Measurements from ENCODE around the gene ATP10B. TPM values are rescaled to one million over a fixed set of nuclear protein-coding genes. Genes with fewer than 3 reads are reported as not detected.

The ATP10B gene
- total RNA-seq, 1 experiment from 2014 or later = not detected

DNA sequence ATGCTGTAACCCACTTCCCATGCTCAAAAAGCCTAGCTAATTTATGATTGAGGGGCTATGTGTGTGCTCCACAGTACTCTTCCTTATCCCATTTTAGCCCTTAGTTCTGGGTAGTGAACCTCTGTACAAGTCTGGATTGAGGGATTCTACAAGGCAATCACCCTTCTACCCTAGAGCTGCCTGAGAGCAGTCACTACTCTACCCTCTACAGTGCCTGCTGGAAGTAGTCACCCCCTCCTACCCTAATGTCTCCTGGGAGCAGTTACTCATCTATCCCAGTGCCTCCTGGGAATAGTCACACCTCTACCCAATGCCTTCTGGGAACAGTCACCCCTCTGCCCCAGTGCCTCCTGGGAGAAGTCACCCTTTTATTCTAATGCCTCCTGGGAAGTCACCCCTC, 150.6 kb downstream of the ATP10B start:
- in situ Hi-C loops (cut with HindIII; ENCODE audit: low pct_unique_long_range_greater_than_20kb, low sequenced_read_pairs) (no loop called here), intact Hi-C loops (cut with micrococcal nuclease; ENCODE audit: unreplicated experiment) (no loop called here)
- Histone ChIP-seq H3K4me3 (ENCODE audit: low read depth in 2 of 2, low read length in 2 of 2) (no peak overlapping the region), H3K36me3 (ENCODE audit: control insufficient read depth, insufficient read depth, low read length) (no peaks in the 10 kb centered on the region), H3K27me3 (ENCODE audit: control insufficient read depth, insufficient read depth, low read length) (no peaks in the 10 kb centered on the region), H3K27ac (ENCODE audit: low read length) (no peak overlapping the region), H3K9me3 (ENCODE audit: control insufficient read depth, insufficient read depth, low read depth, low read length) (no peaks in the 10 kb centered on the region), H3K4me1 (ENCODE audit: control insufficient read depth, insufficient read depth, low read length) (no peaks in the 10 kb centered on the region)
- no TSS peak for BruUV-seq (replicated peaks)
- ATAC-seq = no peak
- CTCF ChIA-PET = no interaction called here
- POLR2A ChIA-PET = no interaction called here
- DNase-seq (ENCODE audit: low read depth, low spot score) = no peak
- no peak for TF ChIP-seq POLR2AphosphoS5 (IDR thresholded peaks at IDR 0.05; ENCODE audit: low read depth, low read length)
- TF ChIP-seq, protein P1, sequence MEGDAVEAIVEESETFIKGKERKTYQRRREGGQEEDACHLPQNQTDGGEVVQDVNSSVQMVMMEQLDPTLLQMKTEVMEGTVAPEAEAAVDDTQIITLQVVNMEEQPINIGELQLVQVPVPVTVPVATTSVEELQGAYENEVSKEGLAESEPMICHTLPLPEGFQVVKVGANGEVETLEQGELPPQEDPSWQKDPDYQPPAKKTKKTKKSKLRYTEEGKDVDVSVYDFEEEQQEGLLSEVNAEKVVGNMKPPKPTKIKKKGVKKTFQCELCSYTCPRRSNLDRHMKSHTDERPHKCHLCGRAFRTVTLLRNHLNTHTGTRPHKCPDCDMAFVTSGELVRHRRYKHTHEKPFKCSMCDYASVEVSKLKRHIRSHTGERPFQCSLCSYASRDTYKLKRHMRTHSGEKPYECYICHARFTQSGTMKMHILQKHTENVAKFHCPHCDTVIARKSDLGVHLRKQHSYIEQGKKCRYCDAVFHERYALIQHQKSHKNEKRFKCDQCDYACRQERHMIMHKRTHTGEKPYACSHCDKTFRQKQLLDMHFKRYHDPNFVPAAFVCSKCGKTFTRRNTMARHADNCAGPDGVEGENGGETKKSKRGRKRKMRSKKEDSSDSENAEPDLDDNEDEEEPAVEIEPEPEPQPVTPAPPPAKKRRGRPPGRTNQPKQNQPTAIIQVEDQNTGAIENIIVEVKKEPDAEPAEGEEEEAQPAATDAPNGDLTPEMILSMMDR (IDR thresholded peaks at IDR 0.05) = no peak
- TF ChIP-seq REST (IDR thresholded peaks at IDR 0.05; ENCODE audit: insufficient read depth in 1 of 2, low read depth in 2 of 2, low read length in 1 of 2) = no peak
- no peak for TF ChIP-seq SIN3A (IDR thresholded peaks at IDR 0.05; ENCODE audit: borderline replicate concordance, insufficient read depth, low read depth, low read length)
- TF ChIP-seq TCF7L2 (IDR thresholded peaks at IDR 0.05; ENCODE audit: low read depth, low read length) = no peak

DNA sequence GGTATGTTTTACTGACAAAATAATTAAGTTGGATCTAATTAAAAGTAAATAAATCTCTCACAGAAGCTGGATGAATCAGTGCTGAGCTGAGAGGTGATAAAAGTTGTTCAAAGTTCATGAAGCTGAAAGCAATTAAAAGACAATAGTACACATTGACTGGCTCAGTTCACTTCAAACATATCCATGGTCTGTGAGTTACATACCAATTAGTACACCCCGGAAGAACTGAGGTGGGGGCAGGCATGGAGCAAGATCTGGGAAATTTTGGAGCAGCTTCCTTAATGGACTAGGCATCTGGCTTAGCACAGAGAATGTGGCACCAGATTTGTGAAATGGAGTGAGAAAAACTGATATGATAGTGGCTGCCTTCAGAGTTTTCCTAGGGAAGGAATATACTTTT, 152.7 kb downstream of the ATP10B start:
- Histone ChIP-seq H3K4me1 (ENCODE audit: control insufficient read depth, insufficient read depth, low read length) (no peaks in the 10 kb centered on the region), H3K27me3 (ENCODE audit: control insufficient read depth, insufficient read depth, low read length) (no peaks in the 10 kb centered on the region), H3K27ac (ENCODE audit: low read length) (no peak overlapping the region), H3K9me3 (ENCODE audit: control insufficient read depth, insufficient read depth, low read depth, low read length) (no peaks in the 10 kb centered on the region), H3K36me3 (ENCODE audit: control insufficient read depth, insufficient read depth, low read length) (no peaks in the 10 kb centered on the region), H3K4me3 (ENCODE audit: low read depth in 2 of 2, low read length in 2 of 2) (no peak overlapping the region)
- ChIA-PET POLR2A (no interaction called here), CTCF (no interaction called here)
- in situ Hi-C loops (cut with HindIII; ENCODE audit: low pct_unique_long_range_greater_than_20kb, low sequenced_read_pairs) (no loop called here), intact Hi-C loops (cut with micrococcal nuclease; ENCODE audit: unreplicated experiment) (no loop called here)
- ATAC-seq (no peak), DNase-seq (ENCODE audit: low read depth, low spot score) (no peak)
- BruUV-seq (replicated peaks) = no TSS peak
- TF ChIP-seq, protein P1 (IDR thresholded peaks at IDR 0.05) = no peak
- TF ChIP-seq TCF7L2 (IDR thresholded peaks at IDR 0.05; ENCODE audit: low read depth, low read length) (no peak), POLR2AphosphoS5 (IDR thresholded peaks at IDR 0.05; ENCODE audit: low read depth, low read length) (no peak), REST (IDR thresholded peaks at IDR 0.05; ENCODE audit: insufficient read depth in 1 of 2, low read depth in 2 of 2, low read length in 1 of 2) (no peak), SIN3A (IDR thresholded peaks at IDR 0.05; ENCODE audit: borderline replicate concordance, insufficient read depth, low read depth, low read length) (no peak)
